Measurements from ENCODE around the gene CASS4.

GRCh38 chr20:56487216-56487615 is 75.2 kb downstream of the CASS4 start:
- TF ChIP-seq POLR2A (IDR thresholded peaks at IDR 0.05) (no peak), CTCF (IDR thresholded peaks at IDR 0.05) (no peak)

Data from gastroesophageal sphincter (tissue), 3 donors.